GM18861 (cell line): ENCODE measurements around the gene CPPED1.

Experiments used
- ATAC-seq: cut with Tn5 transposase; IDR thresholded peaks from one replicate; pipeline ENCODE4 v1.9.1; 2021; ENCODE audit not compliant: unreplicated experiment

CPPED1 gene

DNA sequence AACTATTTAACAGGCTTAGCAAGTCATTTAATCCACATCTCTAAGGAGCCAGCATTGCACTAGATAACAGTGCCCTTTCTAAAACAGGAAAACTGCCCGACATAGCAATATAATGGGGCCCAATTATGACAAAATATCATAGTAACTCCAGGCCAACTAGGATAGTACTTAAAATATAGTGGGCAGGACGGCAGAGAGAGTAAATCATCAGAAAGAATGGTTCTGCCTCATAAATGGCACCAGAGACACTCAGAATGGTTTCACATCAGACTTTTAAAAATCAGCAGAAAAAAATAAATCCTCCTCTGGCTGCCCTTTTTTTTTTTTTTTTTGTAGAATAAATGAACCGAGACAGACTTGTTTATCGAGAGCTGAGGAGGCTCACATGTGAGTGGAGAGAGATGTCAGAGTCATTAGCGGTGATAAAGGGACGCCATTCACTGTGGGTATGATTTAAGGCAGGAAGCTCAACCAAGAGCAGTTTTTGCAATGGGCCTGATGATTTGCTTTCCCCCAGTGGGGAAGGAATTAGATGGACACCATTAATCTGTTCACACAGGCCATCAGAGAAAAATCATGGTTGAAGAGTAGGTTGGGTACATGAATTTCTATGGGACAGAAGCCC is 62.6 kb downstream of the CPPED1 start:
- no peak for ATAC-seq

DNA sequence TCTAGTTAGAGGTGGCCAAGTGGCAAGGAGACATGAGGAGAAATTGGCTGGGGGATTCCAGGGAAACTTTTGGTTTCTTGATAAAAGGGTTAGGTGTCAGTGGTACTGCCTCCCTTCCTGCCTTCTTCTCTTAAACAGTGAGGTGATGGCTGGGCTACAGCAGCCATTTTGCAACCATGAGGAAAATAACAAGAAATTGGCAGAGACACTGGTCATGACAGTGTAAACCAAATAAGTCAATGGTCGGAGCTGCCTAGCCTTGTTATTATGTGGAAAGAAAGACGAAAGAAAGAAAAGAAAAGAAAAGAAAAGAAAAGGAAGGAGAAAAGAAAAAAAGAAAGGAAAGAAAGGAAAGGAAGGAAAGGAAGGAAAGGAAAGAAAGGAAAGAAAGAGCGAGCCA is 63.9 kb downstream of the CPPED1 start:
- ATAC-seq, result no peak

GRCh38 chr16:12737563-12737962 is 66.1 kb downstream of the CPPED1 start:
- no peak for ATAC-seq

DNA sequence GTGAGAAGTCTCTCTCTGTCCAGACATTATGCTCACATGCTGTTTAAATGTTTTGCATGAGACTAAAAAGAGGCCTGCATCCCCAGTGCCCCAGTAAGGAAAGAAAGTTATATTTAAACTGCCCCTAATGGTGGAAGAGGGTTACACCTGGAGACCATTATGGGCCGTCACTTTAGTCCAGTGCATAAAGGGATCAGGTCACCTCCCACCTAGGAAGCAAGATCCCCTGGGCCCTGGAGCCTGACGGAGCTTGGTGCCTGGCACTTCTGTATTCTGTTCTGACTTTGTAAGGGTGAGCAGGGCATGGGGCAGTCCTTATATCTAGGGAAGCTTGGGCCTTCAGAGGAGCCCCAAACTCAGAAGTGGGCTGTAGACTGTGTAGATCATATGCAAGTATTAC is 67.9 kb downstream of the CPPED1 start:
- ATAC-seq, result no peak

DNA sequence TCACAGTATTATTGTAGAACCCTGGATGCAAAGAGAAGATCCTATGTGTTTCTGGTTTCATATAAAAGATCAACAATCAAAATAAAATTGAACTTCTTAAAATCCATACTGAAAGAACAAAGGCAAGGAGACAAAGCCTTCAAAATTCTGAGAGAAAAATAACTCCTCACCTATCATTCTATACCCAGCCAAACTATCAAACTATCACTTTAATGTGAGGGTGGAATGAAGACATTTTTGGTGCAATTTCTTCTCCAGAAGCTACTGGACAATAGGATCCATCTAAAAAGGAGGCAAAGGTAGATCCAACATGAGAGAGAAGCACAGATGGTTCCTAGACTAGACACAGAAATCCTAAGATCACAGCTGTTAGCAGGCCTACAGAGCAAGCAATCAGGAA is 71.1 kb downstream of the CPPED1 start:
- no peak for ATAC-seq

DNA sequence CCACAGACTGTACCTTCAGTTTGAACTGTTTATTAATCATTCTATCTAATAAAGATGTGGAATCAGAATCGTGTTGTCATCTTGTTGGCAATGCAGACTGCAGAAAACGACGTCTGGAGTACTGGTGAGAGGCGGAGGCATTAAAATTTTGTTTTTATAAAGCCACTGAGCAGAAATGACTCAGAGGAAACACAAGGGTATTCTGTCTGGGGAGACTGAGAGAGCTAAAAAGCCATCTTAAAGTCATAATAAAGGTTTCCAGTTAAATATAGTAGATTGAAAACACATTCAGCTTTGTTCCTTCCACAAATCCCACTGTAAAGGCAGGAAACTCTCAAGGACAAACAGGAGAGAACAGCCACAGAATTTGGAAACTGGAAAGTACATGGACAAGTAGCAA is 74.2 kb downstream of the CPPED1 start:
- ATAC-seq, result no peak

- ATAC-seq, result no peak
Observed at GRCh38 chr16:12728469-12728868, 75.2 kb downstream of the CPPED1 start.

GRCh38 chr16:12724226-12724625 is 79.5 kb downstream of the CPPED1 start:
- ATAC-seq, result no peak

DNA sequence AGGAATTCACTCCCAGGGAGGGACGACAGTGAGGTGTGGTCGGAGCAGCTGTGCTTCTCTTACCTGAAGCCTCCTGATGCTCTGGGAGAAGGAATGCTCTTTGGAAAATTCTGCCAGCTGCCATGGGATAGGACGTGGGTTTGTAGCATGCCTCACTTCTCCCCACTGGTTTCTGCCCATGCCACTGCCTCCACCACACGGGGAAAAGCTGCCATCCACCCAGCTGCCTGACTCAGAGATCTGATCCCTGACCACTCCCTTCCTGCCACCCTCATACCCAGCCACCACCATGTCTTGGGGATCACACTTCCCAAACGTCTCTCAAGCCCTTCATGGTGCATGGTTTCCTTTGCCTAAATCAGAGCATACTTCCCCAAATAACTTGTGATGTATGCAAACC is 80.0 kb downstream of the CPPED1 start:
- no peak for ATAC-seq

DNA sequence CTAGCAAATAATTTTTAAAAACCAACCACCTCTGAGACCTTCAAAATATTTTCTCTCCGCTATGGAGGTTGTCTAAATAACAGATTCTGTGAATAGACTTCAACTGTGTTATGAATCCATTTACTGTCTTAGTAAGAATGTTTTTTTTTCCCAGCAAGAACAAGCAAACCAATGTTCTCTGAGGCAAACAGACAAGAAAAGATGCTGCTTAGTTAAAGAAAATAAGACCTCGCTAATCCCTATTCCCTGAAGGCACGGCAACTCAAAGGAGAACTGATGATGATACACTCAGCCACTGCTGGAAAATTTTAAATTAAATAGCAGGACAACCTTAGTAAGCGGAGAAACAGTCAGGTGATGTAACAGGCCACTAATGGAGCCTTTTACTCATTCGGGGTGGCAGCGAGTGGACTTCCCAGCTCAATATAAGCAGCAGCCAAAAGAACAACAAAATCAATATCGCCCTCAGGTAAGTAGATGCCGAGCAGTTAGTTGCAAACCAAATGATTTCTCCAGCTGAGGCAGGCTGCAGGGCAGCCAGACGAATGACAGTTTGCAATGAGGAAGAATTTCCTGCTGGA is 81.8 kb downstream of the CPPED1 start:
- ATAC-seq, result no peak

DNA sequence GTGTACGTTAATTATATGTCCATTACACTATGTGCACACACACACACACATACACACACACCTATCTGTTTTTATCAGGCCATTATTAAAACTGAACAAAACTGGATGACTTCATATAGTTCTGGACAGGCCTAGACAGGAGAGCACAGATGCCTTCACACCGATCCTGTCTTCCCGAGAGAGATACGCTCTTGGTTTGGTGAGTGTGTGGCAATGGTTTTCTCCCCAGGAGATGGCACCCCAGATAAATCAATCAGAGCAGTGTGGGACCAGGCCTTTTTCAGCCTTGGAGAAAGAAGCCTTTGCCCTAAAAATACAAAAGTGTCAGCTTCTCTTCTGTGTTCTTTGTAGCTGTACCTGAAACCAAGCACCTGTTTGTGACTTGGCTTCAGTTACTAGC is 83.7 kb downstream of the CPPED1 start:
- ATAC-seq, result no peak

GRCh38 chr16:12716658-12717057 is 87.0 kb downstream of the CPPED1 start:
- no peak for ATAC-seq

DNA sequence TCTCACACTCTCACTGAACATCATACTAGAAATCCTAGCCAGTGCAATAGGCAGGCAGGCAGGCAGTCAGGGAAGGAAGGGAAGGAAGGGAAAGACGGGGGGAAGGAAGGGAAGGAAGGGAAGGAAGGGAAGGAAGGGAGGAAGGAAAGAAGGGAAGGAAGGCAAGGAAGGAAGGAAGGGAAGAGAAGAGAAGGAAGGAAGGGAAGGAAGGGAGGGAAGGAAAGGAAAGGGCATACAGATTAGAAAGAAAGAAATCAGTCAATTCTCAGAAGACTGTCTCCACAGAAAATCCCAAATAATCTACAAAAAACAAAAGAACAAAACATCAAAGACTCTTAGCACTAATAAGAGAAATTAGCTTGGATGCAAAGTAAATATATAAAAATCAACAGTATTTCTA is 93.9 kb downstream of the CPPED1 start:
- ATAC-seq, result no peak

DNA sequence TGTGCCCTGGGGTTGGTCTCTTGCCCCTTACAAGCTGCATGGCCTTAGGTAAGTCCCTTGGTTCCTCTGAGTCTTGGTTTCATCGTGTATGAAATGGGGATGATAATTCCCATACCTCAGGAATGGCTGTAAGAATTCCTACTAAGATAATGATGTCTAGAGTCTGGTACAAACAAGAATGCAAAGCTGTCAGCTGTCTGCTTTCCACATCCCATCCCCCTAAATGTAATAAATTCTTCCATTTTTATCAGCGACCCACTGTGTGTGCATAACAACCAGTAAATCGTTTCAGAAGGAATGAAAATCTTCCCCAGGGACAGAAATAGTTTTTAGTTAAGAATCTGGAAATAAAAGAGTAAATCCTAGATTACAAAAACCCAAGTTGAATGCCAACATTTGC is 95.4 kb downstream of the CPPED1 start:
- no peak for ATAC-seq

GRCh38 chr16:12706628-12707027 is 97.1 kb downstream of the CPPED1 start:
- no peak for ATAC-seq

DNA sequence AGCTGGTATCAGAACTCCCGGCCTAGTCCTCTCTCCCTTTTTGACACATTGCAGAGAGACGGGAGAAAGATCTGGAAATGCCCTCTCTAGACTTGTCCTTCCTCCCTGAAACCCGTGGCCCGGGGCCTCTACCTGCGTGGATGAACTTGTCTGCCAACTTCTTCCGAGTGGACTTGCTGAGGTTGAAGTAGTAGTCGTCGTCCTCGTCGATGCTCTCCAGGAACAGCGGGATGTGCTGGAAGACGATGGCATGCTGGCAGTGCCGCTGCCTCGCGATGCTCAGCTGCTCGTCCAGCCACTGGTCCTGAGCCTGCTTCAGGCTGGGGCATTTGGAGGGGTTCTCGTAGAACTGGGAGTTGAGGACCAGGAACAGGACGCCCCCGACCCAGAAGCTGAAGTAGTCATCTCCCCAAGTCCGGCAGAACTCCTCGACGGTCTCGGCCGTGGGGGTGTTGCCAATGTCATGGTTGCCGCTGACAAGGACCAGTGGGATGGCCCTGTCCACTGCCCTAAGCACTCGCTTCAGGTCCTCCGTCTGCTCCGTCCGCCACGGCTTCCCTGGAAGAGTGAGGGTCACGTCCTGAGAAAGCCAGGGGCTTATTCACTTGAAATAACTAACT is 99.1 kb downstream of the CPPED1 start:
- no peak for ATAC-seq

DNA sequence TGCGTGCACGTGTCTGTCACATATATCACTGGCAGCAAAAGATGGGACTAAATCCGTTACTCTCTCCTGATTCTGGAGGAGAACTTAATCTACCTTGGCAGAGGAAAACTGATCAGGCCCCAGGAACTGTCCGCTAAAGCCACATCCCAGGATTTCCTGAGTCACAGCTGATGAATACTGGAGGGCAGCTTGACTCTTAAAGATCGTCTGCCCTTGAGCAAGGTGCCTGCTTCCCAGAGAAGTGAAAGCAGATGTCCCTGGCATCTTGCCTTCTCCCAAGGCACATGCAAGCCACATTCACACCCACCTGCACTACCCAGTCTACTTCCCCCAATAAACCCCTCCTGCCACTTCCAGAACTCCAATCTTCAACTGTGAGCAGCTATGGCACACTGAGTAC is 99.8 kb downstream of the CPPED1 start:
- ATAC-seq, result no peak

DNA sequence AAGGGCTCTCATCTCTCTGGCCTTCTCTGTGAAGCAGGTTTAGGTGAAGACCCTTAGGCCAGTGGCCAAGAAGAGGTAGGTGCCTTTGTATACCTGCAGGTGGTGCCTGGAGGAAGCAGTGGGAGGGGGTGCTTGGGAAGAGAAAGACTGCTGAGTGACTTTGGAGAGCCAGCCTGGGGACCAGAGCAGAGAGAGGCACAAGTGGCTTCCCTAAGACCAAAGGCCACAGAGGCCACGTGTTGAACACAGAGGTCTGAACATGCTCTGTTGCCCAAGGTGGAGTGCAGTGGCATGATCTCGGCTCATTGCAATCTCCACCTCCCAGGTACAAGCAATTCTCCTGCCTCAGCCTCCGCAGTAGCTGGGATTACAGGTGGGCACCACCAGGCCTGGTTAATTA is 103.5 kb downstream of the CPPED1 start:
- no peak for ATAC-seq

GRCh38 chr16:12699161-12699560 is 104.5 kb downstream of the CPPED1 start:
- ATAC-seq, result no peak

DNA sequence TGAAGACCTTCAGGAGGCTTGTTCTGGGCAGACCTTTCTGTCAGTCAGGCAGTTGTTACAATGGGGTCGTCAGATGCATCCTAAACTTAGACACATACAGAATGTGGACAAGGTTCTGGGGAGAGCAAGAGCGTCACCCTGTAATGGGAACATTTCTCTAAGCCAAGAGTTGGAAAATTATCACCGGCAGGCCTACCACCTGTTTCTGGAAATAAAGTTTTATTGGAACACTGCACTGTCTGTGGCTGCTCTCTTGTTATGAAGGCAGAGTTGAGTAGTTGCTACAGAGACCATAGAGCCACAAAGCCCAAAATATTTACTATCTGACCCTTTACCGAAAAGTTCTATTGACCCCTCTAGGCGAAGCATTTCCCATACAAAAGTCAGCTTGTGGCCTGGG is 106.2 kb downstream of the CPPED1 start:
- no peak for ATAC-seq

DNA sequence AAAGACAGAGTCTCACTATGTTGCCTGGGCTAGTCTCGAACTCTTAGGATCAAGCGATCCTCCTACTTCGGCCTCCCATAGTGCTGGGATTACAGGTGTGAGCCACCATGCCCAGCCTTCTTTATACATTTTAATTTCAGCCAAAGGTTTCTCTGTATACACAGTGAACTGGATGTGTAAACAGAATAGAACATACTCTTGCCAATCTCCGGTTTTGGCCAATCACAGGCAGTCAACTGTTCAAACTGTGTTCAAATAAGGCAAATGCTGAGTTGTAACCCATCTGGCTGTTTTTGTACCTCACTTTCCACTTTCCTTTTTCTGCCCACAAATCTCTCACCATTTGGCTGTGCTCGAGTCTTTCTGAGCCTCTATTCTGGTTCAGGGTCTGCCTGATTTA is 108.2 kb downstream of the CPPED1 start:
- no peak for ATAC-seq

- ATAC-seq, result no peak
Observed at GRCh38 chr16:12690024-12690423, 113.7 kb downstream of the CPPED1 start.
